ENCODE measurements around the gene CDK14. TPM values are rescaled to one million over a fixed set of nuclear protein-coding genes. Genes with fewer than 3 reads are reported as not detected.
"Not testable (repeated sequence)": the region's sequence is repeated elsewhere in the genome, so short reads cannot be mapped to it uniquely, and the experiment has no call there.

The CDK14 gene
- total RNA-seq, 2 experiments from 2014 or later = not detected

DNA sequence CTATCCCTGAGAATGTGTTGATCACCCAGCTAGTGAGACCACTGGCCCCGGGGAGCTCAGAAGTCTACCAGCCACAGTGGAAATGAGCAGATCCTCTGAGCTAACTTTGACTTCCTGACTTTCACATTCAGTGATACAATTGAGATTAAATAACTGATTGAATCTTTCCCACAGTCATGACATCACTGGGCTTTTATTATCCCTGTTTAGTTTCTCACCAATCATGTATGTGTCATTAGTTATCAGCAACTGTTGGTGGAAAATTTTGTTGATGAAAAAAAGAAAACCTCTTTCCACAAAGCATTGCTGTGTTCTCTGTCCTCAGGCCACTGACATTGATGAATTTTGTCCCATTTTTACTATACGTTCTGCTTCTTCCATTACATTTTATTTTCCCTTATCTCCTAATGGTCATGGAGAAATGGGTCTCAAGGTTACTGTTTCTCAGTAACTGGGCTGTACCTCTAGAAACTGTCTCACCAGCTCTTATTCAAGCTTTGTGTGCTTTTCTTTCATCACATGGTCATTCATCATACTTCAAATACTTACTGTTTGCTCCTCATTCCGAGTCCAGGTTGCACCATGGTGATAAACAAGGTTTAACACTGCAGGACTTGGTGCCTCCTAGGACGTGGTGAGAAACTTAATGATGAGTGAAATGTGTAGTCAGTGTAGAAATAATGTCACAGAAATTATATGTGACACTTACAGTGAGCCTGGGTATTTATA lies 304.7 kb downstream of the CDK14 start:
- H3K27ac Mint-ChIP-seq = no peak overlapping the region
- ChIA-PET CTCF (no interaction called here), POLR2A (no interaction called here)
- no peak overlapping the region for H3K4me3 Mint-ChIP-seq
- no peaks in the 10 kb centered on the region for H3K27me3 Mint-ChIP-seq
- DNase-seq = no peak
- no peaks in the 10 kb centered on the region for H3K4me1 Mint-ChIP-seq
- H3K36me3 Mint-ChIP-seq (ENCODE audit: low read depth) = no peaks in the 10 kb centered on the region
- H3K9me3 Mint-ChIP-seq = no peaks in the 10 kb centered on the region

DNA sequence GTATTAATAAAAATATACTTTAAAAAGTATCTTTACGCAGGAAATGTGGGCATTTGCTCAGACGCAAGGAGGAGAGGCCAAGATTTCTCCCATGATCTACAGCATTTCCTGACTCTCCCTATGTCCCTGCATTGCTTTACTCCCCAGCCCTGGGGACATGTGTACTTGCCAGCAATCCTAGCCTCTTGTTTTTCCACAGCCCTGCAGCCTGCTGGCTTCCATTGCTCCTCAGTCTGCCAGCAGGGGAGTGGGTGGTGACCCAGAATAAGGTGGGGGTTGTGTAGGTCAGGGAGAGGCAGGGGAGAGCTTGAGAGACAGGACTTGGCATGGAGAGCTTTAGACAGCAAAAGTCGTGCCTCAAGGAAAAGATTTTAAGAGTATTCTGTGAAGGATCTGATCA lies 307.7 kb downstream of the CDK14 start:
- Mint-ChIP-seq H3K4me1 (no peaks in the 10 kb centered on the region), H3K27ac (no peak overlapping the region), H3K27me3 (no peaks in the 10 kb centered on the region), H3K36me3 (ENCODE audit: low read depth) (no peaks in the 10 kb centered on the region), H3K9me3 (no peaks in the 10 kb centered on the region), H3K4me3 (no peak overlapping the region)
- CTCF ChIA-PET = no interaction called here
- POLR2A ChIA-PET = no interaction called here
- DNase-seq = no peak

DNA sequence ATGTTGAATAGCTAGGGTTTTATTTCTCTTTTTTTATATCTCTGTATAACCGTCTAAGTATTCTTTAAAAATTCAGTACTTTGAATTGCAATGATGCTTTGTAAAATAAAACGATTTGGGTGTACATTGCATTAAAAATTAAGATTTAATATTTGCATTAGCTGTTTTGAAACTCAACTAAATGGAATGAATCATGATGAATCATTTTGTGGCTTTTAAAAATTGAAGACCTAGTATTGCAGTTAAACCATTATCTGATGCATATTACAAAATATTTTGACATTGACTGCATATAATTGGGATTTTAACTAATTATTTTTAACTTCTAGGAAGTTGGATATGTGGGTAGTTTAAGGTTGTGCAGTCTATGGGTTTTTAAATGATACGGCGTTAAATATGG lies 314.0 kb downstream of the CDK14 start:
- Mint-ChIP-seq H3K4me1 (no peaks in the 10 kb centered on the region), H3K27me3 (no peaks in the 10 kb centered on the region), H3K4me3 (no peak overlapping the region), H3K27ac (no peak overlapping the region), H3K36me3 (ENCODE audit: low read depth) (no peaks in the 10 kb centered on the region), H3K9me3 (no peaks in the 10 kb centered on the region)
- ChIA-PET POLR2A (no interaction called here), CTCF (no interaction called here)
- no peak for DNase-seq

DNA sequence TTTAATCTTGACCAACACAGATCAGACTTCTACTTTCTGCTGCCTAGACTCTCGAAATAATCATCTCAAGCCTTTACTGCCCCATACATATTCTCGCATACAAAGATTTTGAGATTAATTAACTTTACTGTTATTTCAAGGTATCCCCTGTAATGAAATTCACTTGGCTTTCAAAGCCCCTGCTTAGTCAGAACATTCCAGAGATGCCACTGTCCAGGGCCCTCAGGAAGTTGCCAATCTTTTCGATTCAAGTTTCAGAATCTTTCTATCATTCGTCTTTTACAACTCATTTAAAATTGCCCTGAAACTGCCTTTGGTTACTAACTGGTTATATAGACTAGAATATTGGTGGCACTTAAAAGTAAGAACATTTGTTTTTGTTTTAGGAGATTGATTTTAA lies 320.2 kb downstream of the CDK14 start:
- ChIA-PET CTCF (no interaction called here), POLR2A (no interaction called here)
- no peak overlapping the region for H3K27ac Mint-ChIP-seq
- no peak overlapping the region for H3K4me3 Mint-ChIP-seq
- no peaks in the 10 kb centered on the region for H3K27me3 Mint-ChIP-seq
- no peaks in the 10 kb centered on the region for H3K36me3 Mint-ChIP-seq (ENCODE audit: low read depth)
- no peak for DNase-seq
- H3K4me1 Mint-ChIP-seq = no peaks in the 10 kb centered on the region
- H3K9me3 Mint-ChIP-seq = no peaks in the 10 kb centered on the region

DNA sequence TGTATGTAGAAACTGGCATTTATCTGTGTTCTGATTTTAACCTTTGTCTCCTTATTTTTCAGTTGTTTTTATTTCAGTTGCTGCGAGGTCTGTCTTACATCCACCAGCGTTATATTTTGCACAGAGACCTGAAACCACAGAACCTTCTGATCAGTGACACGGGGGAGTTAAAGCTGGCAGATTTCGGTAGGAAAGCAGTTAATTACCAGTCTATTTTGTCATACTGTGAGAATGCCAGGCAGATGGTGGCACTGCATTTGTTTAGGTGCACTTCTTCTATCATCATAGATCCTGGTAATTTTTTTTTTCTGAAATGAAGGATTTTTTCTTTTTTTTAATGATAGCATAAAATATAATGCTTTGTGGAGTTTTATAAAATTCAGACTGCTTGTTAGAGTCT lies 321.4 kb downstream of the CDK14 start:
- Mint-ChIP-seq H3K9me3 (no peaks in the 10 kb centered on the region), H3K36me3 (ENCODE audit: low read depth) (no peaks in the 10 kb centered on the region), H3K4me1 (no peaks in the 10 kb centered on the region), H3K27ac (no peak overlapping the region), H3K27me3 (no peaks in the 10 kb centered on the region), H3K4me3 (no peak overlapping the region)
- no peak for DNase-seq
- POLR2A ChIA-PET = no interaction called here
- CTCF ChIA-PET = no interaction called here

DNA sequence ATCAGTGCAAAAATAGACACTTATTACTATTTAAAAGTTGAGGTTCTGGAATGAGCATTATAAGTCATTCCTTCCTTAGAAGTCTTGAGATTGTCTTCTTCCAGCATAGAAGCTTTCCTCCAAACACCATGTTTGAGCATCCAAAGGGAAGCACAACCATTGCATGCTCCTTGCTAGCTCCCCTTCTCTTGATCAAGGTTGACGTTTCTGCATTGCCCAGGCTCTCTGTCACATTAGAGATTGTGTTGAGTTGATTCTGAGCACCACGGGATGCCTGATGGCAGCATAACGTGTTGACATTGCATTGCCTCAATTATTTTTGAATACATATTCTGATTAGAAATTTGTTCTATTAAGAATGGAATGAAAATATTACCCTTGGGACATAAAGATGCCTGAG lies 322.2 kb downstream of the CDK14 start:
- POLR2A ChIA-PET = no interaction called here
- Mint-ChIP-seq H3K4me1 (no peaks in the 10 kb centered on the region), H3K27ac (no peak overlapping the region), H3K4me3 (no peak overlapping the region), H3K27me3 (no peaks in the 10 kb centered on the region), H3K36me3 (ENCODE audit: low read depth) (no peaks in the 10 kb centered on the region), H3K9me3 (no peaks in the 10 kb centered on the region)
- DNase-seq = no peak
- CTCF ChIA-PET = no interaction called here

DNA sequence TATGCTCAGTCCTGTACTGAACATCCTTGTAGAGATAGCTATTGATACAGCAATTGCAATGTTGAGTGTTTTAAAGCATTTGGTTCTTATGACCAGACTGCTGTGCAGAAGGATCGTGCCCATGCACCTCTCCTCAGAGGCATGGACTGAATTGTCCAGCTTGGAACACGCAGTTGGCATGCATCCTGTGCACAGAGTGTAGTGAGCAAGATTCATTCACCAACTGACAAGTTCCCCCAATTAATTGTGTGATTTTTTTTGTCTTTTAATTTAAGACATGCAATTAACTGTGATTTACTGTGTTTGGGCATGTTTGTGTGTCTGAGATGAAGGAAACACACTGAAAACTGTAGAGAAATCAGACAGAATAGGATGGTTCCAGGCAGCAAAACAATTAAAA lies 323.7 kb downstream of the CDK14 start:
- DNase-seq = no peak
- H3K27me3 Mint-ChIP-seq = no peaks in the 10 kb centered on the region
- ChIA-PET CTCF (no interaction called here), POLR2A (no interaction called here)
- no peaks in the 10 kb centered on the region for H3K9me3 Mint-ChIP-seq
- H3K4me3 Mint-ChIP-seq = no peak overlapping the region
- no peak overlapping the region for H3K27ac Mint-ChIP-seq
- no peaks in the 10 kb centered on the region for H3K4me1 Mint-ChIP-seq
- H3K36me3 Mint-ChIP-seq (ENCODE audit: low read depth) = no peaks in the 10 kb centered on the region

DNA sequence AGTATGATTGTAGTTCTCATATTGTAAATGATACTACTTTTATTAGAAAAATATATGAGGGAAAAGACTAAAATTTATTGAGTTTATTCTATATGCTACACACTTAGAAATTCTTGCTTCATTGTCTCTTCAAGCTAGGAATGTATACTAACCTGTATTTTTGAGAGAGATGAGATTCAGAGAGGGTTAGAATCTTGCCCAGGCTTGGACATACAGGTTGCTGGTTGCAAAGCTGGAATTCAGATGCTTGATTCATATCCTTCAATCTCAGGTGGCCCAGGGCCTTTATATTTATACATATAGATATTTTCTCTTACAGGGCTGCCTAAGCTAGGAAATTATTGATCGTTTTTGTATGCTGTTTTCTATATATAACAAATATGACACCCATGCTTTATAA lies 324.2 kb downstream of the CDK14 start:
- CTCF ChIA-PET = no interaction called here
- POLR2A ChIA-PET = no interaction called here
- H3K27me3 Mint-ChIP-seq = no peaks in the 10 kb centered on the region
- H3K9me3 Mint-ChIP-seq = no peaks in the 10 kb centered on the region
- H3K4me3 Mint-ChIP-seq = no peak overlapping the region
- no peak overlapping the region for H3K27ac Mint-ChIP-seq
- DNase-seq = no peak
- no peaks in the 10 kb centered on the region for H3K36me3 Mint-ChIP-seq (ENCODE audit: low read depth)
- H3K4me1 Mint-ChIP-seq = no peaks in the 10 kb centered on the region

DNA sequence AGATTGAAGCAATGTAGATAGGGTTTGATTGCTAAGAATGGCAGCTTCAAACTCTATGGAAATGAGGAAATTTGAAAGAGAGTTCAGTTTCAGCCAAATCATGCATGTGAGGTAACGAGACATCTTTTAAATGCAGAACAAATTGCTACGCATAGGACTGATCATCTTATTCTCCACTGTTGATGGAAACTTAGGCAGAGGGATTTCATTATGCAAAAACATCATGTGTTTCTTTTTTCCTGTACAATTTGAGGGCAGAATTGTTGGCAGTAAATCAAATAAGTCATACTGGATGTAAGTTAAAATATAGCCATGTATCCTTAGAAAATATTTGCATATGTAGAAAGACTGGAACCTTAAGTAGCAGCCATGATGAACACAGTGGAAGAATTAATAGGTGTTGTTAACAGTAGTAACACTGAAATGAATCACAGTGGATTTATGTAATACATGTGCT lies 327.4 kb downstream of the CDK14 start:
- no peak for DNase-seq
- H3K4me1 Mint-ChIP-seq = no peaks in the 10 kb centered on the region
- CTCF ChIA-PET = interaction anchor here (0.7 kb wide), 1 partner anchor 898 kb away, joined by 6 read pairs; no protein-coding TSS in a partner anchor

DNA sequence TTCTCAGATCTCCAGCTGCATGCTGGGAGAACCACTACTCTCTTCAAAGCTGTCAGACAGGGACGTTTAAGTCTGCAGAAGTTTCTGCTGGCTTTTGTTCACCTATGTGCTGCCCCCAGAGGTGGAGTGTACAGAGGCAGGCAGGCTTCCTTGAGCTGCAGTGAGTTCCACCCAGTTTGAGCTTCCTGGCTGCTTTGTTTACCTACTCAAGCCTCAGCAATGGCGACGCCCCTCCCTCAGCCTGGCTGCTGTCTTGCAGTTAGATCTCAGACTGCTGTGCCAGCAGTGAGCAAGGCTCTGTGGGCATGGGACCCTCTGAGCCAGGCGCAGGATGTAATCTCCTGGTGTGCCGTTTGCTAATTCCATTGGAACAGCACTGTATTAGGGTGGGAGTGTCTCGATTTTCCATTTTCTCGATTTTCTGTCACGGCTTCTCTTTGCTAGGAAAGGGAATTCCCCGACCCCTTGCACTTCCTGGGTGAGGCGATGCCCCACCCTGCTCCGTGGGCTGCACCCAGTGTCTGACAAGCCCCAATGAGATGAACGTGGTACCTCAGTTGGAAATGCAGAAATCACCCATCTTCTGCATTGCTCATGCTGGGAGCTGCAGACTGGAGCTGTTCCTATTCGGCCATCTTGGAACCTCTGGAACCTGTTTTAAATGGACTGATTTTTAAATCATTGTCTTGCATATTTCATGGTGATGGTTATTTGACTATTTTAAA lies 332.7 kb downstream of the CDK14 start:
- H3K27ac Mint-ChIP-seq; H3K27me3 Mint-ChIP-seq; POLR2A ChIA-PET; CTCF ChIA-PET; H3K4me1 Mint-ChIP-seq; H3K36me3 Mint-ChIP-seq (ENCODE audit: low read depth); H3K9me3 Mint-ChIP-seq: not testable (repeated sequence)
- DNase-seq = peak; percentile 30
- peak overlapping the region; percentile 38 for H3K4me3 Mint-ChIP-seq

More for the DNA sequence above, 327.4 kb downstream of the CDK14 start:
- H3K36me3 Mint-ChIP-seq (ENCODE audit: low read depth) = no peaks in the 10 kb centered on the region
- H3K27me3 Mint-ChIP-seq = no peaks in the 10 kb centered on the region
- H3K27ac Mint-ChIP-seq = no peak overlapping the region
- H3K4me3 Mint-ChIP-seq = no peak overlapping the region
- H3K9me3 Mint-ChIP-seq = no peaks in the 10 kb centered on the region
- POLR2A ChIA-PET = no interaction called here

DNA sequence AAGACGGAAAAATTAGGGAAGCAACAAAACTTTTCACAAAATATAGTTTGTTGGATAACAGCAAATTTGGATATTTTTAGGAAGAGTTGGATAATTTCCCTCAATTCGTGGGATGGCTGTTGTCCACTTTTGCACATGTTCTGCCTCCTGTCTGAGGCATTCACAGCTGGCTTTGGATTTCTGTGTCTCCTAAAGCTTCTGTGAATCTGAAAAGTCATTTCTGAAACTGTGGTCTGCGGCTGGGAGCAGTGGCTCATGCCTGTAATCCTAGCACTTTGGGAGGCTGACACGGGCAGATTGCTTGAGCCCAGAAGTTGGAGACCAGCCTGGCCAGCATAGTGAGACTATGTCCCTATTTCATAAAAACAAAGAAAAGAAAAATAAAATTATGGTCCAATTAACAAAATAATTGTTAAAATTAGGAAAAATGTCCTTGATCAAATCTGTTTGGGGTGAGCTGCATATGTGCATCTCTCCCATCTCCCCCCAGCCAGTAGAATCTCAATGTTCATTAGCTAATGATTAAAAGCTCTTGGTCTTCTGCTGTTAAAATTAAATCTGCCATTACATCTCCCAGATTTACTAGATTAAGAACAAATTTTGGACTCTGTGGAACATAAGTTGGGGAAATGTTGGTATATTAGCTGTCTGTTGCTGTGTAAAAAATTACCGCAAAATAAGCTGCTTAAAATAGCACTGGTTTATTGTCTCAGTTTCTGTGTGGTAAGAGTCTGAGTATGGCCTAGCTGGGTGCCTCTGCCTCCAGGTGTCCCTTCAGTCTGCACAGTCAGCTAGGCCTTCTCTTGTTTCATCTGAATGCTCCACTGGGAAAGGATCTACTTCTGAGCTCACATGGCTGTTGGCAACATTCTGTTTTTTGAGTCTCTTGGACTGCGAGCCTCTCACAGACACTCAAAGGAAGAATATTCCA lies 336.1 kb downstream of the CDK14 start:
- DNase-seq = no peak
- H3K4me1 Mint-ChIP-seq = peaks cover 3% of the 10 kb centered on the region
- H3K27ac Mint-ChIP-seq = no peak overlapping the region
- H3K4me3 Mint-ChIP-seq = no peak overlapping the region
- ChIA-PET CTCF (no interaction called here), POLR2A (no interaction called here)
- H3K27me3 Mint-ChIP-seq = no peaks in the 10 kb centered on the region
- no peaks in the 10 kb centered on the region for H3K36me3 Mint-ChIP-seq (ENCODE audit: low read depth)
- H3K9me3 Mint-ChIP-seq = no peaks in the 10 kb centered on the region

DNA sequence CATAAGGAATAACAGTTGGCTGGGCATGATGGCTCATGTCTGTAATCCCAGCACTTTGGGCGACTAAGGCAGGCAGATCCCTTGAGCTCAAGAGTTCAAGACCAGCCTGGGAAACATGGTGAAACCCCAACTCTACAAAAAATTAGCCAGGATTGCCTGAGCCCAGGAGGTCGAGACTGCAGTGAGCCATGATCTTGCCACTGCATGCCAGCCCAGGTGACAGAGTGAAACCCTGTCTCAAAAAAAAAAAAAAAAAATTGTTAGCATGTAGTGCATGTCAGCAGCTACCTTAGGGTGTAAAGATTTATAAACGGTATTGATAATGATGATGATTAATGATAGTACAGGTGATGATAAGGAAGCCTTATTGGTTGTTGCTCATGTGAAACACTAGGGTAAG lies 336.9 kb downstream of the CDK14 start:
- Mint-ChIP-seq H3K27me3 (no peaks in the 10 kb centered on the region), H3K4me1 (peaks cover 3% of the 10 kb centered on the region), H3K27ac (no peak overlapping the region), H3K36me3 (ENCODE audit: low read depth) (no peaks in the 10 kb centered on the region), H3K4me3 (no peak overlapping the region), H3K9me3 (no peaks in the 10 kb centered on the region)
- POLR2A ChIA-PET = no interaction called here
- DNase-seq = no peak
- CTCF ChIA-PET = no interaction called here

DNA sequence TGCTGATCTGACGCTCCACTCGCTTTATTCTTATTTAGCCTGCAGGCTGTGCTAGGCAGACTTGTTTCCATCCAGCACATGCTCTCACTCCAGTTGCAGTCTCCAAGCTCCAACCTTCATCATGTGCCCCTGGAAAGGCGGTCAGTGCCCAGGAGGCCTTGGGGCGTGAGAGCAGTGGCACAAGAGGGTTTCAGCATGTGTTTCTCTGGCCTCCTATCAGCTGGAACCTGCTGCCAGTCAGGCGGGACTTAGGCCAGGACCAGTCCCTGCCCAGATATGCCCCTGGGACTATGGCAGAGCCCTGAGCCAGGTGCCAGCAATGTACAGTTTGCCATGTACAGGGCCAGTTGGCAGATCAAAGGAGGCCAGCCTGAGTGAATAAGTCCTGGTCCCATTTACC lies 337.9 kb downstream of the CDK14 start:
- POLR2A ChIA-PET = no interaction called here
- CTCF ChIA-PET = no interaction called here
- no peaks in the 10 kb centered on the region for H3K27me3 Mint-ChIP-seq

More for the DNA sequence above, 337.9 kb downstream of the CDK14 start:
- H3K36me3 Mint-ChIP-seq (ENCODE audit: low read depth) = no peaks in the 10 kb centered on the region
- no peak overlapping the region for H3K27ac Mint-ChIP-seq
- DNase-seq = no peak
- H3K4me1 Mint-ChIP-seq = peaks cover under 1% of the 10 kb centered on the region
- no peaks in the 10 kb centered on the region for H3K9me3 Mint-ChIP-seq
- H3K4me3 Mint-ChIP-seq = no peak overlapping the region

All from activated CD4-positive, alpha-beta T cell treated with anti-CD3 and anti-CD28 coated beads, Interleukin-2, amount 10 ng/mL, durations not matched to agents 7 days and 5 days (primary cell).